Inflammatory macrophage treated with lipopolysaccharide for 4 hours (primary cell): Measurements from ENCODE around the gene CDCA4.

Experiments used
- DNase-seq: peaks from one replicate; pipeline ENCODE4 v3.0.0-alpha.2; 2020

CDCA4 gene

DNA sequence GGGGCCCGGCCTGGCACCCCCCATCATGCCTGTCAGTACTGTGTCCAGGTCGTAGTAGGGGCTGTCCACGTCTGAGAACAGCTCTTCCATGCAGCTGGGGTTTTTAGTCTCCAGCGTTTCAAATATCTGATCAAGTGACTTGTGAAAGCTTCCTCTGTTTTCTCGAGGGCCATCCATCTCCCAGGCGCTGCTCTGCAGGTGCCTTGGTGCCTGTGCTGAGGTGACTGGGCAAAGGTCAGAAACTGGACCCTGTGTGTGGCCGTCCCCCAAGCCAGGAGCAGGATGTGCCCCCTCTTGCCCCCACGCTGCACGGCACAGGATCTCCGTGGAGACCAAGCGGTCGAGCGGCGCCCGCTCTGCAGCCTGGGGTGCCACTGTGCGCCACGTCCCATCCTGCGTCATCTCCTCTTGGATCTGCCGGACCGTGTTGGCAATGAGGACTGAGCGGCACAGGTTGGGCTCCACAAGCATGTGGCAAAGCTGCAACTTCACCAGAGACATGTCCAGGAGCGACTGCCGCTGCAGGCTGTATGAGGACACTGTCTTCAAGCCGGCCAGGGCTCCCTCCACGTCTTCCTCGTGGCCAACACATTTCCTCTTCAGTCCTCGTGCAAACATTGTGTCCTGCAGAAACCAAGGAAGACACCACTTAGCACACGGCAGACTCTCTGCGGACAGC lies 9.4 kb downstream of the CDCA4 start:
- no peak for DNase-seq

DNA sequence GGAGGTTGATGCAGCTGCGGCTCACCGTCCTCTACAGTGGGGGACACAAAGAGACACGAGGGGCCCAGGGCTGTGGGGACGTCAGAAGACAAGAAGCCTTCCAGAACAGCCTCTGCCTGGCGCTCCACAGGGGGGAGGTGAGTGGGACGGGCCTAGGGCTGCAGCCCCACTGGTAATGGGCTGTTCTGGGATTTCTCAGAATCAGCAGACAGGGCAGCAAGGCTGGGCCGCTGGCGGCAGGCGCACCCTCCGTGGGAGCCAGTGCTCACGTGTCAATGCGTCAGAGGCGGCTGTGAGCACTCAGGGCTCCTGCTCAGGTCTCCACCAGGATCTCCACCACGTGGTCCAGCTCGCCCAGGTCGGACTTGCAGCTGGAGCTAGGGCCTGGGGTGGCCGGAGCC lies 10.0 kb downstream of the CDCA4 start:
- DNase-seq = no peak

DNA sequence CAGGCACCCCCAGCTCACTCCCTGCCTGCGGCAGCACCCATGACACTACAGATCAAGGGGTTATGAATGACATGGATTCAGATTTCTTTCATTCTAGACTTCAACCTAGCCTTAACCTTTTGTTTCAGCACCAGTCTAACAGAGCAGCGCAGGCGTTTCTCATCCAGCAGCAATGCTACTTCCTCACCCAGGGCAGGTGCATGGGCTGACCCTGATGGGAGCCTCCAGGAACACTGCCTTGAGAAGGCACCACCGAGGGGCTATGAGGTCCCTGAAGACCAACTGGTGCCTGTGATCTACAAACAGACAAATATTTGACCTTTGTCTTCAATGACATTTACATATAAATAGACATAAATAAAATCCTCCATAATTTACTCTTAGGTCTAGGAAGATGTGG lies 10.8 kb downstream of the CDCA4 start:
- DNase-seq = no peak

DNA sequence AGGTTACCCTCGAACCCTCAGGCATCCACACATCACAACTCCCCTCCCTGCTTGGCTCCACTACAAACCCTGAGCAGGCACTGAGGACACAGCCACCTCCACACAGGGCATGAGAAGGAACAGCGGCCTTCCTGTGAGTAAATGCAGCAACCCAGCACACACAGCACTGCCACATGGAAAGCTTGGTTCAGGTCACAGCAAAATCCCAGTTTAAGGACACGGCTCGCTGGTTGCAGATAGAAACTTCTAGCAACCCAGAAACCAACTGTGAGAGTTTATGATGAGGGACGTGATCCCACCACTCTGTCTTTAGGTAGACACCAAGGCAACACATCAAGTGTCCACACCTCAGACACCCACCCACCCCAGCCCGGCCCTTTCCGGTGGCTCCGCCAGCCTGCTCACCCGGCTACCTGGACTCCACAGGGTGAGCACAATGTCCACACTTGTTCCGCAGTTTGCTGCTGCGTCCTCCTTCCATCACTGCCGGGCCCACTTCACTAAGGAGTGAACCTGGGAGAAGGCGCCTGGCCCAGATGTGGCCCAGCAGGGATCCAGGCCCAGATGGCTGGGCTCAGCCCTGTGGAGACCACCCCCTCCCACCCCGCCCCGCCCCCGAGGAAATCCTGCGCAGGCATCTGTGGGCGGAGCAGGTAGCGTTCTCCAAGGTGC lies 13.2 kb downstream of the CDCA4 start:
- DNase-seq = no peak

DNA sequence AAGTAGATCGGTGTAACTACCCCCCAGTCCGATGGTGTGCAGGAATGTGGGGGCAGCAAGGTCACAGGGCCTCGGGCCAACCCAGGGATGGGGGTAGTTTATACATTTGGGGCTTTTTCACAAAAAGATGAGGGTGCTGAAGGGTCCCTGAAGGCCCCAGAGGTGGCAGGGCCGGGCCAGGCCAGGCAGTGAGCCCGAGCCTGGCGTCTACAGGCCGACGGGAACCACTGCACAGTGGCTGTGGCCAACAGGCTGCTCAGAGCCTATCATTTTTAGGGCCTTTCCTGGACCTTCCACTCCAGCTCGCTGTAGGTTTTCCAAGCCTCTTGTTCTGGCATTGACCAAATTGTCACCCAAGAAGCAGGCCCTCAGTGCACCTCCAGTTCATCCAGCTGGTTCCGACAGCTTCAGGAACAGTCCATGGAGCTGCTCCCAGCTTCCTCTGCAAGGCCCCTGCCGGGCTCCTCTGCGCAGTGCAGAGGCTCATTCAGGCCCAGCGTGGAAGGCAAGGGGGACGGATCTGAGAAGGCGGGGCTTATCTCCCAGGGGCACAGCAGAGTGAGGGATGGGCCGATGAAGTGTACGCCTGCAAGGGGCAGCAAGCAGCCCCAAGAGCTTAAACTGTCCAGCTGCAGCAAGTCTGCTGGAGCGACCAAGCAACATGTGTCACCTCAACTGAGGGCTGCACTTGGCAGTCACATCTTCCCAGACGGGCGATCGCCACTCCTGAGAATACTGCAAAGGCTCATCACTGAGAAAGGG lies 13.9 kb downstream of the CDCA4 start:
- no peak for DNase-seq

DNA sequence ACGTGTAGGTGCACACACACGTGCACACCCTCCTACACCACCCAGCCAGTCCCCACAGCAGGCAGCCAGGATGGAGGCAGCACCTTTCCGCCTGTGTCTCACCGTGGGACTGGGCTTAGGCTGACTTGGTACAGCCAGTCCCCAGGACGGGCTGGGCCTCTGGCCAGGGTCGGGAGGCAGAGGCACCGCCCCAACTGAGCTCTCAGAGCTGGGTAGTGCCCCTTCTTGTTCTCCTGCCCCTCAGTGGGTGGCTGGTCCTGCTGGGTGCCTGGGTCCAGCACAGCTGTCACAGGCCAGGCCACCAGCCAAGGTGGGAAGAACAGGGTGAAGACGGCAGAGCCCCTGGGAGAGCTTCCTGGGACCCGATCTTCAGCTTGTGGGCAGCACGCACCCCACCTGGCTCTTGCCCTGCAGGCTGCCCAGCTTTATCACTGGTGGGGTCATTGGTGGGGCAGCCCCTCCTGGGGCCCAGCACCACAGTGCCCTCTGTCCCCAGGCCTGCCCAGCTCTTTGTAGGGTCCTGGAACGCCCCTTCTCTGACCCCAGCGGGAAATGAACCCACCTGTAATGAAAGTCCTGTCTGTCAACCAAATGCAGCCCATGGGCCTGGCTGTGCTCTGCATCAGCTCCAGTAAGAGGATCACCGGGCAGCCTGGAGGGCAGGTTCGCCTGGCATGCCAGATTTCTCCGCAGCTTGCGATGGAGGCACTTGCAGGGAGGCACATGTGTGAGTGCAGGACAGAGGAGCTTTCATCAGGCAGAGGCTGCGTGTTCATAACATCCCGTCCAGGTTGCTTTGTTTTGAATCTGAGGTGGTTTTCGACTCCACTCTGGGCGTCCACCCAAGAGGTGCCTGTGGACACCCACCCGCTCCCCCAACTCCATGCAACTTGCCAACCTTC lies 14.7 kb downstream of the CDCA4 start:
- no peak for DNase-seq

DNA sequence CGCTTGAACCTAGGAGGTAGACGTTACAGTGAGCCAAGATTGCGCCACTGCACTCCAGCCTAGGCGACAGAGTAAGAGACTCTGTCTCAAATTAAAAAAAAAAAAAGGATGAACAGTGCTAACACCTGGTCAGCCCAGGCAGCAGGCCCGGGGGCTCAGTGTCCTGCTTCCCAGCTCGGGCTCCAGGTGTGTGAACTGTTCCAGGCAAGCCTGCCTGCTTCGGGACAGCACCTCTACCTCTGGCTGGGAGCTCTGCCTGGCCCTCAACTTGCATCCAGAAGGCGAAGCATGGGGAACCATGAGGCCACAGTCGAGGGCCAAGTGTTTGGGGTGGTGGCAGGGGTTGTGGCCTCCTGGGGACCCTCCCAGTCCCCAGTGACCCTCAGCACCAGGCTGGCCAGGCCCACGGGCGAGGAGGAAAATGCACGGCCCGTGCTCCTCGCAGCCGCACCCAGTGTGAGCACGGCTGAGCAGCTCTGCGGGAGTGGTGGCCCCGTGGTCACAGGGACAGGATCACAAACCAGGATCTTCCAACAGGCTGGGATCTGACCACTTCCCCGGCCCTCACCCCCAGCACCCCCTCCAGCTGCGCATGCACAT lies 15.5 kb downstream of the CDCA4 start:
- DNase-seq = no peak

DNA sequence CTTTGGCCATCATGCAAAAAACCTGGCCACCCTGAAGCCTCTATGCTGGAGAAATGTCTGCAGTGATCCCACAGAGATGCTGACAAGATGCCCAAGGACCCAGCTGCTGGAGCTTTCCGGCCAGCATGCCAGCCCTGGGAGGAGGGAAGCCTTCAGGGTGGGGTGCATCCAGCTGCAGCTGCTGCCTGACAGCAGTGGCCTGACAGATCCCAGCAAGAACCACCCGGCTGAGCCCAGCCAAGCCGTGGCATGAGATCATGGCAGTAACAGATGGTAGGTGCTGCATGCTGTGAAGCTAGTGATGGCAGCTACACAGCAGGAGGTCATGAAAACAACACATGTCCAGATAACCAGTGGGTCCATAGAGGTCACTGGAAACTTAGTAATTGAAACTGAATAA lies 21.5 kb downstream of the CDCA4 start:
- no peak for DNase-seq

DNA sequence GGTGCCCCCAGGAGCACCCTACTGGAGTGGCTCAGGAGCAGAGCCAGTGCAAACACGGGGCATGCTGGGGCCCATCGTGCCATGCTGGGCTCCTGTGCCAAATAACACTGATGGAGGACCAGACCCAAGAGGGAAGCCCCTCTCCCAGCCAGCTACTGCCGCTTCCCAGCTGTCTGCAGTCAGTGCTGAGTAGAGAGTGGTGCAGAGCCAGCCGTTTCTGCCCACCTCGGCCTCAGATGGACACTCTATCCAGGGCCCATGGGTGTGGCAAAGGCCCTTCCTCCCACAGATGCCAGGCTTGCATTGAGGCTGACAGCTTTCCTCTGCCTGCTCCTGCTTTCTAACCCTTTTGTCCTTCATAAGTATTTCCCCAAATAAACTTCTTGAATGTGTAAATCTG lies 22.1 kb downstream of the CDCA4 start:
- DNase-seq = no peak

DNA sequence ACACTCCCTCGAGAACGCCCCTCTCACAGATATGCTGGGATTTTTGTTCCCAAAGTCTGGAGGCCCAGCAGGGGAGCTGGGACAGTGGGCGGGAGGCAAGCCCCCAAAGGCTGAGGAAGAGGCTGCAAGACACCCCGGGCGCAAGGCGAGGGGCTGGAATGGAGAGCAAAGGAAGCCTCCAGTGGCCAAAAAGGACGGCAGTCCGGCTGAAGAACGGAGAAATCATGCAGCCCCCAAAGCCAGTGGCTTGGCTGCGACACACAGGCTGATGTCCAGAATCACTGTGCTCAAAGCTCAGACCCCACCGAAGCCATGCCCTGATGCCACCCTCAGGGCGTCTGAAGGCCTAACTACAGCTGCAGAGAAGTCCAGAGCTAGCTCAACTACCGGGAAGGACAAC lies 24.4 kb downstream of the CDCA4 start:
- DNase-seq = no peak

DNA sequence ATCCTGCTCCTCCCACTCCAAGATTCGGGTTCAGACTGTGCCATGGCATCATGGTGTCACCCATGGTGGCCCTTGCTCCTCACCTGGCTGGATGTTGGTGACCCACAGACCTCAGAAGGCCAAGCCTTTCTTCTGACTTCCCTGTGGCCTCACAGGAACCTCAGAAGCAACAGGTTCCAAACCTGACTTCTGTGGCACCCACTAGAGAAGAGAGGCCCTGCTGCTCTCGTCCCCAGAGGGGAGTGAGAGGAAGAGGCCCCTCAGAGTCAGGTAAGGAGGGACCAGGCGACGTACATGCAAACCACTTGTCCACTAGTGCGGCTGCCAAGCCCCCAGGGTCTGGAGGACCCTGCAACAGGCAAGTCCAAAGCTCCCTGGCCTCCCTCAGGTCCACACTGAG lies 24.9 kb downstream of the CDCA4 start:
- DNase-seq = no peak

DNA sequence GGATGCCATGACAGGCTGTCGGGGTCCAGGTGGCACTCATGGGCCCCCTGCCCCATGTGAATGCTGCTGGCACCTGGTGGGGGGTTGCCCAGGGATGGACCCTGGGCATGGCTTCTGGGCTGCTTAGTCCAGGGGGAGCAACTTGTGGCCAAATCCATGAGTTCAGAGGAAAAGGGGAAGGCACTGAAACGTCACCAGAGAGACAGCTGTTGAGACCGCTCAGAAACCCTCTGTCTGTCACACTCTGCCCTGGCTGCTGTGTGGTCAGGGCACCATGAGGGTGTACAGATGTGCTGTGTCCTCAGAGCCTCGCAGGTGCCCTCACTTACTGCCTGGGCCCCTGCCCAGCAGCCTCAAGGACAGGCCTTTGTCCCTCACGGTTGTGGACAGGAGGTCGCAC lies 25.9 kb downstream of the CDCA4 start:
- DNase-seq = no peak

DNA sequence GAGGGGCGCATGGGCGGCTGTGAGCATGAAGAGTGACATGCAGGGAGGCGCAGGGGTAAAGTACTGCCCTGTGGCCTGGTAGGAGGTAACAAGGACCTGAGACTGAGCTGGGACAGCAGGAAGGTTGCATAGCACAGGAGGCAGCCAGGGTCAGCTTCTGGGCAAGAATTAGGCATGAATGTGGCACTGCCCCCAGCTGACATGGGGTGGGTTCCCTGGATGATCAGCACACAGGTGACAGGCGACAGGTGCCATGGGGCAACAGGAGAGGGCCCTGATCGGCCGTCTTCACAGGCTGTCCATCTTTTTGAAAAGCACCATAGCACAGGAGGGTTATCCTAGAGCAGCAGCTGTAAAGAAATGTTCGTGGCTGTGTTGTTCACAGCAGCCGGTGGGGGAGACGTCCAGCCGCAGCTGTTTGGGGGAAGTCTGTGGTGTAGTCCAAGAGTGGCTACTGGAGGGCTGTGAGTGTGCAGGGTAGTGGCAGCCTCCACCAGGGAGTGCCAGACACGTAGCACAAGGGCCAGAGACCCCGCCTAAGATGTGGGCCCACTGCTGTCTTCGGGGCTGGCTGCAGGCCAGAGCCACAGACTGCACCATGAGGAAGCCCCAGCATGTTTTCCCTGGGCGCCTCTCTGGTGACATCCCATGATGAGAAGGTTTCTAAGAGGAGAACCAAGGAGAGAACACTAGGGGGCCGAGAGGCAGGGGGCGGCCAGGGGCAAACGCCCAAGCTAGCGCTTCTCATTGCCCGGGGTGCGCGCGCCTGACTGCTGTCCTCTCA lies 26.9 kb downstream of the CDCA4 start:
- no peak for DNase-seq

DNA sequence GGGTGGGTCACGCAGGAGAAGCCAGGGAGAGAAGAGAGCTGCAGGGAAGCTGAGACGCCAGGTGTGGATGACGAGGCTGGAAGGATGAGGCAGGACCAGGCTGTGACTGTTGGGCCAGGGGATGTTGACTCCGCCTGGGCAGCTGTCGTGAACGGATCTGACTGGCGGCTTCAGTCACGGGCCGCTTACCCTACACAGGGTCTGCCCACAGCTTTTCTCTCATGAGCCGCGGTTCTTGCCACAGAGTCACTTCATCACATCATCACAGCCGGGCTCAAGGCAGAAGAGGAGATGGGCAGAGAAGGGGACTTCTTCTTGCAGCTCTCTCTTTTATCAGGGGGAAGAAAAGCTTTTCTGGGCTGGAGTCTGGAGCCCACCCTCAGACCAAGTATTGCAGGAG lies 27.6 kb downstream of the CDCA4 start:
- no peak for DNase-seq

DNA sequence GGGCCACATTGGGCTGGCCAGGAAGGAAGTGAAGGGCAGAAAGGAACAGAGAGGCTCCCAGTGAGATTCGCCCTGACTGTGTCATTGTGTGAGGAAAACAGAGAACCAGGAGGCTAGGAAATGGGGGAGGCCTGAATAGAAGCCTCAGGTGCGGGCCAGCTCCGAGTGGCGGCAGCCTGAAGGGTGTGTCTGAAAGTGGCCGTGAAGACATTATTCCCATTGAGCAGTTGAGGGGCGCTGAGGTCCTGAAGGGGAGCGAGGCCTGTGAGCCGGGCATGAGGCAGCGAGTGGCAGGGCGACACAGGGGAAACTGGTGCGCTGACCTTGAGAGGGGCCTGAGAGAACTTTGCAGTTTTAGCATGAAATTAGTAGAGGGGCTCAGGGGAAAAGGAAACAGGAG lies 28.4 kb downstream of the CDCA4 start:
- no peak for DNase-seq

DNA sequence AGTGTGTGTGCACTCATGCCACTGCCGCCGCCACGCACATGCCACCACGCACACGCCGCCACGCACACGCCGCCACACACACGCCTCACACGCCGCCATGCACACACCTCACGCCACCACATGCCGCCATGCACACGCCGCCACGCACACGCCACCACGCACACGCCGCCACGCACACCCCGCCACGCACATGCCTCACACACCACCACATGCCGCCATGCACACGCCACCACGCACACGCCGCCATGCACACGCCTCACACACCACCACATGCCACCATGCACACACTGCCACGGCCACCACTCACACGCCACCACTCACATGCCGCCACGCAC lies 29.0 kb downstream of the CDCA4 start:
- DNase-seq = no peak

DNA sequence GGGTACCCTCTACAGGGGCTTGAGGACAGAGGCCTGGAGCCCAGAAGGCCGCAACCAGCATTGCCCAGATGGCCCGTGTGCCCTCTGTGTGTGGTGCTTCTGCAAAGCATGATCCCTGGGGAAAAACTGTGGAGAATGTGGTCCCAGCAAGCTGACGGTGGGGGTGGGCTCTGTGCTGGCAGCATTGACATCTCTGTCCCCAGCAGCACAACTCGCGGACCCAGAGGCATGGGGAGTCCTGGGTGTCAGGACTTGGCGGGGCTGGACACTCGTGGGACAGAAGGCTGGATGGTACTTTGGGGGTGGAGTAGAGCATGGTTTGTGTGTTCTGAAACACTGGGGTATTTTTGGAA lies 31.0 kb downstream of the CDCA4 start:
- DNase-seq = no peak

DNA sequence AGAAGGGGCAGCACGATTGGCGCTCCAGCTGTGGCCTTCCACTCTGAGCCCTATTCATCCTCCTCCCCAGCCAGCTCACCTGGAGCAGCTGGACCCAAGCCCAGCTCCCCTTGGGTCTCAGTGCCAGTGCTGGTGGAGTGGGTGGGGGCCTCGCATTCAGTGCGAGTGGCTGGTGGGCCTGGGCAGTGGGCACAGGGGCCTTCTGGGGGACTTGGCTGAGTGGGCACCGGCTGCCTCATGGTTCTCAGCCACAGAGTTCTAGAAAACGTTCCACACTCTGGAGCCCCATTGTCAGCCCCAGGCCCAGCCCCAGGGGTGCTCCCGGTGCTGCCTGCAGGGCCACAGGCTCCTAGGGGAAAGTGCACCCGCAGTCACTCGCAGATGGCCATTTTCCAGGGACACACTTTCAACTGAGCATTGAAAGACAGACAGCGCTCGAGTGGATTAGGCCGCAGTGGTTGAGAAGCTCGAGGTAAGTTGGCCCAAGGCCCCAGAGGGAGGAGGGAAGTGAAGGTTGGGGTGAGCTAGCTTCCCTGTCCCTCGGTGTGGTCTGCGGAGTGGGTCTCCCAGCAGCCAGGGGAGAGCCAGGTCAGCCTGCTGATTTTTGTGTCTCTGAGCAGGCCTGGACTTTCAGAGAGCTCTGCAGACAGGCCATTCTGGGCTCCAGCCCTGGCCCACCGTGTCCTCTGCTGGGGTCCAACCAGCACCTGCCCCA lies 31.5 kb downstream of the CDCA4 start:
- DNase-seq = no peak

DNA sequence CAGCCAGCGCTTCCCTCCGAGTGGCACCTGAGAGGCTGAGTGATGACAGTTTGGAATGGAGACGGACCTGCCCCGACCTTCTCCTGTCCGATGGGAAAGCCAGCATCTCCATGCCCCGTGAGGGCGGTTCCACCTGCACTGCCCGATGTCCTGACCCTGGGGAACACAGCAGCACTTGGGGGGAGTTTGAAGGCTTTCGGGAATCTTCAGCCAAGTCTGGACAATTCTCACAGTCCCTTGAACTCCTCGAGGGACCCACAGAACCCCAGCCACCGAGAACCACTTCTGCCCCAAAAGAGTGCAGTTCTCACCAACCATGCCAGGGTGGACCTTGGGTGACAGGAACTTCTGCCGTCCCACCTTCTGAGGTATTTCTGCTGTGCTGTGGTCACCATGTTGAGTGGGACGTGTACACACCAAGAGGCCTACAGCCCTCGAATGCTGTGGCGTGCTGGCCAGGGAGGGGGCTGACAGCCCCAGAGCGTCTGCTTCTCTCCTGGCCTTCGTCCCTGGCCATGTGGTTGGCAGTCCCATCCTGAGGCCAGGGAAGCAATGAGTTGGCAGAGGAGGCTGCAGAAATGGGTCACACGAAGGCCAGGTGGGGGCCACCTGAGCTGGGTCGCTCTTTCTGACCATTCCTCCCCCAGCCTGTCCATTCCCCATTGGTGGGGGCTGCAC lies 34.3 kb downstream of the CDCA4 start:
- no peak for DNase-seq

DNA sequence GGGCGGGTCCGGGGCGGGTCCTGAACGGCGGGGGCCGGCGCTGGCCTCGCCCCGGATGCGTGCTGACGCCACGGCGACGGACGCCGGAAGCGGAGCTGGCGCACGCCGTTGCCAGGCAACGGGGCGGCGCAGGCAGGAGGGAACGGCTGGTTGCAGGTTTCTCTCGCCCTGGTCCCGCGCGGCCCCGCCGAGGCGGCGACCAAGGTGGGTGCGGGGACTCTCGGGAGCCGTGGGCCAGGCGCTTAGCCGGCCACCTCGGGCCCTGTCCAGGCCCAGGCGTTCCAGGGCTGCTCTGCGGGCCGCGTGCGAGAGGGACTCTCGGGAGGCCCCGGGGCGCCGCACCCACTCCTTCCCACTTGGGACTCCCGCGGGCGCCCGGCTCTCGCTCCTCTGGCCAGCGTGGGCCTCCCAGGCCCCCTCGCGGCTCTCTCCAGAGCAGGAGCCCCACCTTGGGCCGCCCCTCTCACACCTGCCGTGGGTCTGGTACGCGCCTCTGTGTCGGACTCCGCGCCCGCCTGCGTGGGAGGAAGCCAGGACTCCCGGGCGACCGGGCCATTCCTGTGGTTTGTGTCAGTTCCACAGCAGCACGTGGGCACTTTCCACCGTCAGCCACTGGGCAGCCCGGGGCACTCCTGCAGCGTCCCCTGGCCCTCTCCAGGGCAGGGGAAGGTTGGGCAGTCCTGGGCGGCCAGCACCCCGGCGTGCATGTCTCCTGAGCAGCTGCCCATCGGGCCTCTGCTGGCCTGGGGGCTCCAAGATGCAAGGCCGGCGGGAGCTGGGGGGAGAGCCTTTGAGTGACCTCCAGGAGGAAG lies 35.0 kb downstream of the CDCA4 start, which contains the start of gene CLBA1:
CLBA1 (plus strand) TSS at position 114 of the 812 bp plus-strand sequence; CDS start at position 758, 644 bp downstream.
- DNase-seq = peak; percentile 95
